PC-9 (cell line): Measurements from ENCODE around the gene ADAP1. TPM values are rescaled to one million over a fixed set of nuclear protein-coding genes. Genes with fewer than 3 reads are reported as not detected.
A peak's percentile ranks its signal among the peaks of the same experiment; 100 is the strongest.

ENCODE experiments used
- BruUV-seq: library from RNA; stranded (reverse); fragments of 400-500 nt; replicated peaks from 2 replicates; lab custom pipeline; 2021; lab: Mats Ljungman, UMichigan
- CTCF ChIA-PET: fragments of 300-600 bp; sonication (Branson Sonifier 250); formaldehyde crosslinking; loops from one replicate; lab custom pipeline; 2022; ENCODE audit warnings: antibody characterized with exemption; lab: Charles Lee
- POLR2A ChIA-PET: fragments of 300-600 bp; sonication (Branson Sonifier 250); formaldehyde crosslinking; loops from one replicate; lab custom pipeline; 2022; ENCODE audit warnings: antibody characterized with exemption; ENCODE audit not compliant: unreplicated experiment; lab: Charles Lee
- DNase-seq, 2 experiments: peaks; one replicate each; pipeline versions ENCODE4 v3.0.0 to v3.0.0-alpha.2; 2015 to 2022; ENCODE audit warnings: mixed read lengths in 1 of 2
- H2AFZ ChIP-seq: fragments of 200-600 bp; sonication (generic); 2 replicates; pipeline ENCODE4 v1.8.1; 2017; ENCODE audit warnings: antibody characterized with exemption
- H3F3A ChIP-seq: fragments of 200-600 bp; sonication (generic); 2 replicates; pipeline ENCODE4 v1.8.1; 2017; ENCODE audit warnings: antibody characterized with exemption, mild to moderate bottlenecking, low read depth; ENCODE audit not compliant: insufficient read depth
- H3K27ac ChIP-seq: fragments of 200-600 bp; sonication (generic); 2 replicates; pipeline ENCODE4 v1.6.1; 2016; ENCODE audit warnings: mixed run types
- H3K27me3 ChIP-seq: fragments of 200-600 bp; sonication (generic); 2 replicates; pipeline ENCODE4 v1.6.1; 2016; ENCODE audit warnings: low read depth, mixed run types; ENCODE audit not compliant: insufficient read depth
- H3K36me3 ChIP-seq: fragments of 200-600 bp; sonication (generic); 2 replicates; pipeline ENCODE4 v1.6.1; 2016; ENCODE audit warnings: low read depth, mixed run types
- H3K4me1 ChIP-seq: fragments of 200-600 bp; sonication (generic); replicated peaks from 2 replicates; pipeline ENCODE4 v1.6.1; 2016; ENCODE audit warnings: mixed run types; ENCODE audit not compliant: insufficient read depth
- H3K4me2 ChIP-seq: fragments of 200-600 bp; sonication (generic); 2 replicates; pipeline ENCODE4 v1.6.1; 2017; ENCODE audit warnings: mixed run types
- H3K4me3 ChIP-seq: fragments of 200-600 bp; sonication (generic); 2 replicates; pipeline ENCODE4 v1.6.1; 2016; ENCODE audit warnings: mixed run types
- H3K79me2 ChIP-seq: fragments of 200-600 bp; sonication (generic); 2 replicates; pipeline ENCODE4 v1.6.1; 2017; ENCODE audit warnings: low read depth, mixed run types
- H3K9me2 ChIP-seq: fragments of 200-600 bp; sonication (generic); 2 replicates; pipeline ENCODE4 v1.8.1; 2017; ENCODE audit warnings: mild to moderate bottlenecking; ENCODE audit not compliant: insufficient read depth
- H3K9me3 ChIP-seq: fragments of 200-600 bp; sonication (generic); 2 replicates; pipeline ENCODE4 v1.8.1; 2016; ENCODE audit warnings: low read depth; ENCODE audit not compliant: insufficient read depth
- H4K20me1 ChIP-seq: fragments of 200-600 bp; sonication (generic); 2 replicates; pipeline ENCODE4 v1.8.1; 2017; ENCODE audit not compliant: insufficient read depth
- EZH2 ChIP-seq: fragments of 200-600 bp; sonication (generic); IDR thresholded peaks from 2 replicates; pipeline ENCODE4 v1.8.0; 2017; ENCODE audit warnings: antibody characterized with exemption, low read depth
- intact Hi-C: fragments of 100-400 bp; cut with micrococcal nuclease; formaldehyde crosslinking; loops from one replicate; pipeline ENCODE4 v1.10.0; 2022; ENCODE audit not compliant: unreplicated experiment
- total RNA-seq: library from RNA; stranded (reverse); gene quantifications from 2 replicates; pipeline ENCODE4 v1.2.3, GENCODE V29; 2021
- TF ChIP-seq, protein P1 (sequence below): fragments of 200-600 bp; sonication (generic); conservative IDR thresholded peaks from 2 replicates; pipeline ENCODE4 v1.6.1; 2017; ENCODE audit warnings: mixed run types, antibody characterized with exemption, mild to moderate bottlenecking, moderate library complexity

The ADAP1 gene
- total RNA-seq, 1 experiment from 2014 or later, result 73.9 TPM

DNA sequence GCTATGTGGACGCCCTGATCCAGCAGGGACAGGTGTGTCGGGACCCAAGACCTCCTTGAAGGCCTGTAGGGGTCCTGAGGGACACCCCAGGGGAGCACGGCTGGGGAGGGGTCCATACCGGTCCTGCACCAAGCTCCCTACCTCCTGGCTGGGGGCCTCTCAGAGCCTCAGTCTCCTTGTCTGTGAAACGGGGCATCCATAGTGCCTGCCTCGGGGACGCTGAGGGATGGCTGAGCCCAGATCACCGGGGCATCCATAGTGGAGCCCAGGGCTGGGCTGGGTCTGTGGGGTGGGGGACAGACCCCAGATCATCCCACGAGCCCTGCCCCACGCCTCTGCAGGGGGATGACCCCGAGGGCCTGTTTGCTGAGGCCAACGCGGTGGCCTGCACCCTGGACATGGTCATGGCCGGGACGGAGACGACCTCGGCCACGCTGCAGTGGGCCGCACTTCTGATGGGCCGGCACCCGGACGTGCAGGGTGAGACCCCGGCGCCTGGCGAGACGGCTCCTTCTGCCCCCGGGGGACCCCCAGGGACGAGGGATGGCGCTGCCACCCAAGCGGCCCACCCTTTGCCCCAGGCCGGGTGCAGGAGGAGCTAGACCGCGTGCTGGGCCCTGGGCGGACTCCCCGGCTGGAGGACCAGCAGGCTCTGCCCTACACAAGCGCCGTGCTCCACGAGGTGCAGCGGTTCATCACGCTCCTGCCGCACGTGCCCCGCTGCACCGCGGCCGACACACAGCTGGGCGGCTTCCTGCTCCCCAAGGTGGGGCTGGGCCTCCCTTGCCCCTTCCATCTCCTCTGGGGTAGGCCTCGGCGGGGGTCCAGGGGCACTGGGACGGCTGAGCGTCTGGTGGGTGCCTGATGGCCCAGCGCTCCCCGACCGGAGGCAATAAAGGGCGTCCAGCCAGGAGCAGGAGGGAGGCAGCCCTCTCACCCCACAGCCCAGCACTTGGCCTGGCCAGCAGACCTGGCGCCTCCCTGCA is 32.6 kb upstream of the ADAP1 start:
- intact Hi-C loops, result no loop called here
- no TSS peak for BruUV-seq
- H3K27ac ChIP-seq, result no peak overlapping the region
- no peak for DNase-seq
- peaks cover 15% of the 10 kb centered on the region; the same call in 1 of the 2 replicates for H3F3A ChIP-seq
- CTCF ChIA-PET, result no interaction called here
- no peaks in the 10 kb centered on the region for H3K9me2 ChIP-seq
- H3K36me3 ChIP-seq, result no peaks in the 10 kb centered on the region
- no peak overlapping the region for H3K4me2 ChIP-seq
- no peak overlapping the region for H3K4me3 ChIP-seq
- POLR2A ChIA-PET, result no interaction called here
- H3K9me3 ChIP-seq, result no peaks in the 10 kb centered on the region
- no peaks in the 10 kb centered on the region for H3K79me2 ChIP-seq
- H2AFZ ChIP-seq, result no peak overlapping the region
- TF ChIP-seq EZH2, result no peak
- TF ChIP-seq, protein P1, sequence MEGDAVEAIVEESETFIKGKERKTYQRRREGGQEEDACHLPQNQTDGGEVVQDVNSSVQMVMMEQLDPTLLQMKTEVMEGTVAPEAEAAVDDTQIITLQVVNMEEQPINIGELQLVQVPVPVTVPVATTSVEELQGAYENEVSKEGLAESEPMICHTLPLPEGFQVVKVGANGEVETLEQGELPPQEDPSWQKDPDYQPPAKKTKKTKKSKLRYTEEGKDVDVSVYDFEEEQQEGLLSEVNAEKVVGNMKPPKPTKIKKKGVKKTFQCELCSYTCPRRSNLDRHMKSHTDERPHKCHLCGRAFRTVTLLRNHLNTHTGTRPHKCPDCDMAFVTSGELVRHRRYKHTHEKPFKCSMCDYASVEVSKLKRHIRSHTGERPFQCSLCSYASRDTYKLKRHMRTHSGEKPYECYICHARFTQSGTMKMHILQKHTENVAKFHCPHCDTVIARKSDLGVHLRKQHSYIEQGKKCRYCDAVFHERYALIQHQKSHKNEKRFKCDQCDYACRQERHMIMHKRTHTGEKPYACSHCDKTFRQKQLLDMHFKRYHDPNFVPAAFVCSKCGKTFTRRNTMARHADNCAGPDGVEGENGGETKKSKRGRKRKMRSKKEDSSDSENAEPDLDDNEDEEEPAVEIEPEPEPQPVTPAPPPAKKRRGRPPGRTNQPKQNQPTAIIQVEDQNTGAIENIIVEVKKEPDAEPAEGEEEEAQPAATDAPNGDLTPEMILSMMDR, result no peak
- no peaks in the 10 kb centered on the region for H3K27me3 ChIP-seq
- no peaks in the 10 kb centered on the region for H3K4me1 ChIP-seq
- H4K20me1 ChIP-seq, result 0 out of 2 replicates have a peak, but pooled peaks cover 6% of the 10 kb centered on the region

DNA sequence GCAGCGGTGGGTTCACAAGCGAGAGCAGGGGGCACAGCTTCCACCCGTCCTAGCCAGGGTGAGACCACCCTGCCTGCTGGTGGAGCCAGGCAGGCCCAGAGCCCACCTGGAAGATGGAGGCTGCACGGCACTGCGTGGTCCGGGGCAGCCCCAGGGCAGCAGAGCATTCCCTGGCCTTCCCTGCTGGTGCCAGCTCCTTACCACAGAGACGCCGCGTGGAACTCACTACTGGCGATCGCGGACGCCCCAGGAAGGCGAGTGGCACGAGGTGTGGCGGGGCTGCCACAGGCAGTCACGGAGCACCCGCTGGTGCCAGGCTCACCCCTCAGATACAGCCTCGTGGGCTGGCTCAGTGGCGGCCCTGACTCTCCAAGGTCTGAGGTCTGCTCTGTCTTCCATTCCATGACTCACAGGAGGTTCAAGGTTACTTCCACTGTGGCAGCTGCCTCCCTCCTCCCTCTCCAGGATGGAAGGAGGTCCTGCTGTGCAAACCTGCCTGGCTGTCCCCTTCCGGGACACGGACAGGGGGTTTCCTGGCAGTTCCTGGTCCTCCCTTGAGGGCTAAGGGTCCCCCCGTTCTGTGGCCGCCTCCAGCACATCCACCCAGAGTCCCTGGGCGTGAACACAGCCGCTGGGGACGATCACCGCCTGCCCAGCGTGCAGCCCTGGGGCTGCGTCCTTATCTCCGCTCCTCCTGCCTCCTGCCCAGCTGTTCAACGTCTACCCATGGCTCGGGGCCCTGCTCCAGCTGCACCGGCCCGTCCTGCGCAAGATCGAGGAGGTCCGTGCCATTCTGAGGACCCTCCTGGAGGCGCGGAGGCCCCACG is 31.6 kb upstream of the ADAP1 start:
- intact Hi-C loops, result no loop called here
- Histone ChIP-seq H3K27ac (no peak overlapping the region), H2AFZ (no peak overlapping the region), H3K36me3 (no peaks in the 10 kb centered on the region), H3K79me2 (no peaks in the 10 kb centered on the region), H3K4me3 (no peak overlapping the region), H4K20me1 (0 out of 2 replicates have a peak, but pooled peaks cover 6% of the 10 kb centered on the region), H3K9me3 (no peaks in the 10 kb centered on the region), H3K27me3 (no peaks in the 10 kb centered on the region), H3K4me2 (no peak overlapping the region), H3K9me2 (no peaks in the 10 kb centered on the region), H3F3A (peaks cover 15% of the 10 kb centered on the region; the same call in 1 of the 2 replicates), H3K4me1 (no peaks in the 10 kb centered on the region)
- TF ChIP-seq, protein P1, result no peak
- TF ChIP-seq EZH2, result no peak
- ChIA-PET POLR2A (interaction anchor here (0.6 to 0.8 kb wide), 3 partner anchors 36 to 171 kb away, joined by 3 to 6 read pairs (median 6); no protein-coding TSS in a partner anchor), CTCF (interaction anchor here (0.6 kb wide), 1 partner anchor 157 kb away, joined by 3 read pairs; no protein-coding TSS in a partner anchor)
- BruUV-seq, result no TSS peak
- peak; percentile 48 to 49 for DNase-seq

DNA sequence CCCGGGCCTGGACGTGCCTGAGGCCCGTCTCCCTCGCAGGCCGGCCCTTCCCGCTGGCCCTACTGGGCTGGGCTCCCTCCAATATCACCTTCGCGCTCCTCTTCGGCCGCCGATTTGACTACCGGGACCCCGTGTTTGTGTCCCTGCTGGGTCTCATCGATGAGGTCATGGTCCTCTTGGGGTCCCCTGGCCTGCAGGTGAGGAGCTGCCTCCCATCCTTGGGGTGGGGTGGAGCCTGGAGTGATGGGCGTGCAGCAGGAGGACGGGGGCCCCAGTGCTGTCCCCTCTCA is 30.6 kb upstream of the ADAP1 start:
- Histone ChIP-seq H3K27me3 (no peaks in the 10 kb centered on the region), H3K27ac (no peak overlapping the region), H4K20me1 (0 out of 2 replicates have a peak, but pooled peaks cover 6% of the 10 kb centered on the region), H2AFZ (no peak overlapping the region), H3K79me2 (no peaks in the 10 kb centered on the region), H3K9me2 (no peaks in the 10 kb centered on the region), H3F3A (peaks cover 15% of the 10 kb centered on the region; the same call in 1 of the 2 replicates), H3K4me3 (no peak overlapping the region), H3K36me3 (no peaks in the 10 kb centered on the region), H3K9me3 (no peaks in the 10 kb centered on the region), H3K4me2 (no peak overlapping the region), H3K4me1 (no peaks in the 10 kb centered on the region)
- intact Hi-C loops, result no loop called here
- no peak for DNase-seq
- no peak for TF ChIP-seq EZH2
- TF ChIP-seq, protein P1, result no peak
- ChIA-PET POLR2A (interaction anchor here (0.6 to 0.8 kb wide), 4 partner anchors 37 to 172 kb away, joined by 3 to 6 read pairs (median 5); no protein-coding TSS in a partner anchor), CTCF (no interaction called here)
- no TSS peak for BruUV-seq
